Lung (tissue), 12 donors: ENCODE results near the gene CHRDL2. TPM values are rescaled to one million over a fixed set of nuclear protein-coding genes. Genes with fewer than 3 reads are reported as not detected.
A peak's percentile ranks its signal among the peaks of the same experiment; 100 is the strongest.

Experiments
- ATAC-seq: fragments of 200-7000 bp; cut with Tn5 transposase; one replicate; pipeline ENCODE4 v1.9.1; 2020; ENCODE audit warnings: moderate number of reproducible peaks; ENCODE audit not compliant: insufficient read depth, low FRiP score
- DNase-seq, 3 donors: peaks; one replicate each; pipeline ENCODE4 v3.0.0-alpha.2; 2013 to 2017
- H3K27ac ChIP-seq, 2 donors: one replicate each; pipeline ENCODE4 v1.5.1; 2013; ENCODE audit warnings: mild to moderate bottlenecking in 2 of 2, moderate library complexity in 2 of 2, control low read depth in 1 of 2, inconsistent platforms in 1 of 2, low read depth in 1 of 2, low read length in 1 of 2
- H3K27me3 ChIP-seq, 3 donors: one replicate each; pipeline ENCODE4 v1.5.1; 2013; ENCODE audit warnings: low read length in 2 of 3; ENCODE audit not compliant: control insufficient read depth in 3 of 3, insufficient read depth in 3 of 3
- H3K36me3 ChIP-seq, 4 donors: one replicate each; pipeline ENCODE4 v1.5.1; 2013; ENCODE audit warnings: low read length in 4 of 4, mild to moderate bottlenecking in 1 of 4, moderate library complexity in 1 of 4; ENCODE audit not compliant: control insufficient read depth in 4 of 4, insufficient read depth in 4 of 4
- H3K4me1 ChIP-seq, 5 donors: one replicate each; pipeline ENCODE4 v1.5.1; 2013; ENCODE audit warnings: low read length in 5 of 5, mild to moderate bottlenecking in 2 of 5, moderate library complexity in 1 of 5; ENCODE audit not compliant: control insufficient read depth in 5 of 5, insufficient read depth in 5 of 5
- H3K4me3 ChIP-seq: one replicate; pipeline ENCODE4 v1.5.1; 2013; ENCODE audit warnings: mild to moderate bottlenecking, control low read depth, moderate library complexity
- H3K9ac ChIP-seq, 2 donors: one replicate each; pipeline ENCODE4 v1.5.1; 2013; ENCODE audit warnings: low read length in 2 of 2, control low read depth in 1 of 2; ENCODE audit not compliant: insufficient read depth in 1 of 2
- H3K9me3 ChIP-seq, 4 donors: one replicate each; pipeline ENCODE4 v1.5.1; 2013; ENCODE audit warnings: low read length in 3 of 4, mild to moderate bottlenecking in 1 of 4, moderate library complexity in 1 of 4; ENCODE audit not compliant: control insufficient read depth in 4 of 4, insufficient read depth in 3 of 4
- CTCF ChIP-seq: IDR thresholded peaks from 2 replicates; pipeline ENCODE4 v1.5.1; 2012; ENCODE audit warnings: mild to moderate bottlenecking; ENCODE audit errors: control extremely low read depth, extremely low read depth
- WGBS, 2 donors: extraction: QIAGEN DNeasy Blood & Tissue Kit; methylation state at CpG; one replicate each; pipeline ENCODE4 v1.1.7; 2013; 5-methylcytosine and 5-hydroxymethylcytosine counted together
- polyA plus RNA-seq, 2 donors: library from polyadenylated mRNA; stranded (reverse); fragments of 200-250 nt; gene quantifications; one replicate each; pipeline ENCODE4 v1.2.1, GENCODE V29; 2013
- total RNA-seq, 2 donors: library from RNA; depleted of rRNA in 1 of 2; stranded (reverse); fragments of >200 nt in 1 of 2; gene quantifications; one replicate each; pipeline ENCODE4 v1.2.1, GENCODE V29; 2014 to 2021
- donor health status: control.
- donor health status: control.
- donor health status: Bipolar disorder and iron deficiency.
- donor health status: healthy.
- donor health status: DM: yes; HTN: yes; CAD: no.

The CHRDL2 gene
- total and polyA plus RNA-seq, 4 donors, result 1.7 to 5.9 (median 4.8) TPM

GRCh38 chr11:74729397-74729796, 1.8 kb downstream of the CHRDL2 start:
- H3K4me3 ChIP-seq, result no peak overlapping the region
- H3K9me3 ChIP-seq, result no peaks in the 10 kb centered on the region
- no peak overlapping the region for H3K27ac ChIP-seq
- 83 to 87% methylated on average over 4 of the region's 4 CpGs for WGBS, 2 donors
- TF ChIP-seq CTCF, result no peak
- ATAC-seq (no peak), DNase-seq (no peak)
- peaks cover 0 to 38% (median 34%) of the 10 kb centered on the region in 3 donors for H3K27me3 ChIP-seq
- no peaks in the 10 kb centered on the region for H3K36me3 ChIP-seq
- H3K4me1 ChIP-seq, result peaks cover 0 to 6% (median 0%) of the 10 kb centered on the region in 5 donors
- no peak overlapping the region for H3K9ac ChIP-seq

GRCh38 chr11:74726547-74727182, 4.6 kb downstream of the CHRDL2 start:
- TF ChIP-seq CTCF, result peak; percentile 83
- DNase-seq (peak; percentile 78 to 84 (median 82)), ATAC-seq (peak; percentile 86)
- H3K36me3 ChIP-seq, result no peaks in the 10 kb centered on the region
- H3K4me3 ChIP-seq, result no peak overlapping the region
- H3K27ac ChIP-seq, result no peak overlapping the region
- peaks cover 0 to 26% (median 23%) of the 10 kb centered on the region in 3 donors for H3K27me3 ChIP-seq
- WGBS, 2 donors, result 13 to 15% methylated on average over 13 of the region's 13 CpGs
- peaks cover 0 to 4% (median 0%) of the 10 kb centered on the region in 5 donors for H3K4me1 ChIP-seq
- no peaks in the 10 kb centered on the region for H3K9me3 ChIP-seq
- no peak overlapping the region for H3K9ac ChIP-seq

DNA sequence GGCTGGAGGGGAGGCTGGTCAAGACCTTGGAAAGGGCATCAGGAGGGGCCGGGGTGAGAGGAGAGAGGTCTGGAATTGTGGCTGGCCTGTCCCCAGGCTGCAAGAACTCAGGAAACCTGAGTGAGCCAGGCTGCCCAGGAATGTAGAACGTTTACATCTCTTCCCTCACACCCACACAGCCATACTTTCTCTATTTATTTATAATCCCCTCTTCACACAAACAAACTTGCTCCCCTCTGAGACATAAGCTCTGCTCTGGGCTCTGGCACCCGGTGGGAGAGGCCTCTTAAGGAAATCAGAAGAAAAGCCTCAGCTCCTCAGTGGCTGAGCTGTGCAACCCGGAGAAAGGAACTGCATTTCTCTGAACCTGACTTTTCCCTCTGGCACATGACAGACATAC, 5.5 kb downstream of the CHRDL2 start:
- Histone ChIP-seq H3K9ac (no peak overlapping the region), H3K4me1 (peaks cover 0 to 8% (median 0%) of the 10 kb centered on the region in 5 donors), H3K9me3 (no peaks in the 10 kb centered on the region), H3K36me3 (no peaks in the 10 kb centered on the region), H3K4me3 (no peak overlapping the region), H3K27ac (no peak overlapping the region), H3K27me3 (peaks cover 0 to 20% (median 18%) of the 10 kb centered on the region in 3 donors)
- DNase-seq (no peak), ATAC-seq (no peak)
- 61 to 79% methylated on average over 4 of the region's 4 CpGs for WGBS, 2 donors
- no peak for TF ChIP-seq CTCF
